CD4-positive, alpha-beta T cell treated with Interleukin-15 for 4 hours (primary cell): ENCODE results near the gene MCOLN3.

ENCODE experiments used
- DNase-seq: peaks from one replicate; pipeline ENCODE4 v3.0.0-alpha.2; 2020; ENCODE audit warnings: low spot score

The MCOLN3 gene

GRCh38 chr1:85048296-85049064 is at the start of gene MCOLN3:
Gene MCOLN3 (minus strand): TSS chr1:85048500. CDS start chr1:85045360, 3,140 bp downstream.
- DNase-seq = peak; percentile 15

- DNase-seq = no peak
Measured at GRCh38 chr1:85093644-85094043, 45.3 kb upstream of the MCOLN3 start.

GRCh38 chr1:85091671-85092280 is 43.5 kb upstream of the MCOLN3 start:
- peak; percentile 2 for DNase-seq

- DNase-seq = peak; percentile 17
Measured at GRCh38 chr1:85090225-85090624, 41.9 kb upstream of the MCOLN3 start.

GRCh38 chr1:85089203-85089602 is 40.9 kb upstream of the MCOLN3 start:
- DNase-seq = no peak

GRCh38 chr1:85088408-85088784 is 40.1 kb upstream of the MCOLN3 start:
- DNase-seq = no peak

GRCh38 chr1:85087659-85088407 is 39.5 kb upstream of the MCOLN3 start:
- DNase-seq = no peak

GRCh38 chr1:85085417-85085816 is 37.1 kb upstream of the MCOLN3 start:
- DNase-seq = no peak

- peak; percentile 15 for DNase-seq
Measured at GRCh38 chr1:85078903-85079302, 30.6 kb upstream of the MCOLN3 start.

GRCh38 chr1:85074365-85074964 is 26.2 kb upstream of the MCOLN3 start:
- no peak for DNase-seq

- DNase-seq = no peak
Measured at GRCh38 chr1:85070972-85071492, 22.7 kb upstream of the MCOLN3 start.

GRCh38 chr1:85068846-85069245 is 20.5 kb upstream of the MCOLN3 start:
- DNase-seq = no peak

- no peak for DNase-seq
Measured at GRCh38 chr1:85065550-85065949, 17.2 kb upstream of the MCOLN3 start.

GRCh38 chr1:85062425-85063026 is 14.2 kb upstream of the MCOLN3 start:
- no peak for DNase-seq

GRCh38 chr1:85061711-85062424 is 13.6 kb upstream of the MCOLN3 start:
- peak; percentile 93 for DNase-seq

GRCh38 chr1:85060038-85060437 is 11.7 kb upstream of the MCOLN3 start:
- DNase-seq = no peak

GRCh38 chr1:85059563-85059962 is 11.3 kb upstream of the MCOLN3 start:
- DNase-seq = no peak

GRCh38 chr1:85058786-85059185 is 10.5 kb upstream of the MCOLN3 start:
- no peak for DNase-seq

- DNase-seq = no peak
Measured at GRCh38 chr1:85058311-85058710, 10.0 kb upstream of the MCOLN3 start.

- no peak for DNase-seq
Measured at GRCh38 chr1:85054664-85055063, 6.4 kb upstream of the MCOLN3 start.

- no peak for DNase-seq
Measured at GRCh38 chr1:85049735-85050166, 1.5 kb upstream of the MCOLN3 start.
